Endothelial cell of umbilical vein (primary cell): ENCODE measurements around the gene ARL8B. TPM values are rescaled to one million over a fixed set of nuclear protein-coding genes. Genes with fewer than 3 reads are reported as not detected.

ENCODE experiments used
- BruUV-seq: library from RNA; stranded (reverse); fragments of 400-500 nt; replicated peaks from 2 replicates; lab custom pipeline; 2021; lab: Mats Ljungman, UMichigan
- CTCF ChIA-PET: fragments of 300-600, 350-600 bp; sonication (Branson Sonifier 250); formaldehyde crosslinking; loops from one replicate; lab custom pipeline; 2021; ENCODE audit warnings: antibody characterized with exemption, inconsistent platforms; lab: Charles Lee
- POLR2A ChIA-PET: fragments of 300-600, 350-600 bp; sonication (Branson Sonifier 250); formaldehyde crosslinking; loops from one replicate; lab custom pipeline; 2021; ENCODE audit warnings: antibody characterized with exemption, inconsistent platforms; lab: Charles Lee
- DNase-seq: peaks from one replicate; pipeline ENCODE4 v3.0.0-alpha.2; 2011; ENCODE audit warnings: low read depth, low spot score
- FAIRE-seq: peaks from 2 replicates; lab custom pipeline; 2011; peaks lifted over from hg19 to GRCh38; lab: Jason Lieb, UNC
- H2AFZ ChIP-seq: 2 replicates; pipeline ENCODE4 v1.6.0; 2012; ENCODE audit warnings: low read depth, low read length, control low read depth, inconsistent platforms
- H3K27ac ChIP-seq: 2 replicates; pipeline ENCODE4 v1.5.1; 2011; ENCODE audit warnings: low read depth, mild to moderate bottlenecking, control low read depth, low read length, moderate library complexity; ENCODE audit not compliant: insufficient read depth
- H3K27me3 ChIP-seq, 2 experiments: 2 replicates each; pipeline versions ENCODE4 v1.6.0 to v1.6.1; 2011; ENCODE audit warnings: low read length in 2 of 2, mixed read lengths in 1 of 2; ENCODE audit not compliant: control insufficient read depth in 2 of 2, insufficient read depth in 2 of 2
- H3K36me3 ChIP-seq, 2 experiments: 2 replicates in 1 of 2; 3 replicates in 1 of 2; pipeline ENCODE4 v1.5.1; 2011; ENCODE audit warnings: low read length in 2 of 2, mild to moderate bottlenecking in 1 of 2, moderate library complexity in 1 of 2; ENCODE audit not compliant: control insufficient read depth in 2 of 2, insufficient read depth in 2 of 2; ENCODE audit errors: extremely low read depth in 1 of 2
- H3K4me1 ChIP-seq: 3 replicates; pipeline ENCODE4 v1.5.1; 2011; ENCODE audit warnings: mild to moderate bottlenecking, low read length; ENCODE audit not compliant: control insufficient read depth, insufficient read depth; ENCODE audit errors: extremely low read depth
- H3K4me2 ChIP-seq: 2 replicates; pipeline ENCODE4 v1.6.1; 2011; ENCODE audit warnings: low read length, control low read depth, mixed read lengths; ENCODE audit not compliant: insufficient read depth
- H3K4me3 ChIP-seq, 3 experiments: fragments of 200-600 bp in 1 of 3; sonication (generic), shearing (Covaris generic) in 1 of 3; replicated peaks in 1 of 3; 2 replicates each; pipeline ENCODE4 v1.5.1; 2011 to 2016; ENCODE audit warnings: control low read depth in 3 of 3, low read length in 3 of 3, mild to moderate bottlenecking in 2 of 3, inconsistent platforms in 1 of 3, low read depth in 1 of 3, moderate library complexity in 1 of 3; ENCODE audit not compliant: insufficient read depth in 1 of 3
- H3K79me2 ChIP-seq: 2 replicates; pipeline ENCODE4 v1.6.0; 2012; ENCODE audit warnings: low read length, inconsistent platforms; ENCODE audit not compliant: control insufficient read depth, insufficient read depth
- H3K9ac ChIP-seq: replicated peaks from 2 replicates; pipeline ENCODE3; 2011; ENCODE audit warnings: low read length, control low read depth; ENCODE audit not compliant: insufficient read depth; ENCODE audit errors: extremely low read depth
- H3K9me1 ChIP-seq: replicated peaks from 3 replicates; pipeline ENCODE4 v1.6.0; 2011; ENCODE audit warnings: mild to moderate bottlenecking, low read length; ENCODE audit not compliant: control insufficient read depth, insufficient read depth; ENCODE audit errors: extremely low read depth
- H3K9me3 ChIP-seq: replicated peaks from 2 replicates; pipeline ENCODE4 v1.5.1; 2012; ENCODE audit warnings: low read length, inconsistent platforms; ENCODE audit not compliant: control insufficient read depth, insufficient read depth
- H4K20me1 ChIP-seq: replicated peaks from 2 replicates; pipeline ENCODE3; 2011; ENCODE audit warnings: mild to moderate bottlenecking, low read length; ENCODE audit not compliant: control insufficient read depth, insufficient read depth; ENCODE audit errors: extremely low read depth
- CTCF ChIP-seq, 2 donors: IDR thresholded peaks; 1 replicate in 1 of 2; 2 replicates in 1 of 2; pipeline ENCODE4 v1.5.1; 2011; ENCODE audit warnings: low read length in 2 of 2, mild to moderate bottlenecking in 2 of 2, moderate library complexity in 2 of 2, control low read depth in 1 of 2, inconsistent platforms in 1 of 2, low read depth in 1 of 2; ENCODE audit not compliant: insufficient read depth in 1 of 2; ENCODE audit errors: extremely low read depth in 1 of 2
- EZH2 ChIP-seq: IDR thresholded peaks from 2 replicates; pipeline ENCODE4 v1.6.1; 2012; ENCODE audit warnings: borderline replicate concordance, low read depth, mild to moderate bottlenecking, moderate library complexity, low read length, inconsistent platforms; ENCODE audit not compliant: severe bottlenecking
- FOS ChIP-seq: IDR thresholded peaks from 2 replicates; pipeline ENCODE4 v1.6.1; 2011; ENCODE audit warnings: mild to moderate bottlenecking, low read length, moderate library complexity, borderline replicate concordance; ENCODE audit not compliant: insufficient read depth
- GATA2 ChIP-seq: IDR thresholded peaks from 2 replicates; pipeline ENCODE4 v1.7.0; 2011; ENCODE audit warnings: low read depth, mild to moderate bottlenecking, moderate library complexity, mixed read lengths, low read length; ENCODE audit not compliant: insufficient read length, insufficient read depth
- MYC ChIP-seq: IDR thresholded peaks from one replicate; pipeline ENCODE4 v1.6.1; 2011; ENCODE audit warnings: mild to moderate bottlenecking, low read depth, low read length
- POLR2A ChIP-seq: IDR thresholded peaks from 2 replicates; pipeline ENCODE4 v1.6.1; 2012; ENCODE audit warnings: low read depth, mild to moderate bottlenecking, control low read depth, low read length
- POLR2AphosphoS5 ChIP-seq: IDR thresholded peaks from 2 replicates; pipeline ENCODE4 v1.6.1; 2012; ENCODE audit warnings: low read depth, mild to moderate bottlenecking, control low read depth, low read length, moderate library complexity; ENCODE audit not compliant: insufficient read depth
- dilution Hi-C: fragments of 300-500 bp; cut with MboI; formaldehyde crosslinking; loops from one replicate; pipeline ENCODE4 v1.15.0; 2019; ENCODE audit warnings: low sequenced_read_pairs; ENCODE audit not compliant: extremely low pct_ligation_motif_present
- intact Hi-C: fragments of 100-400 bp; cut with micrococcal nuclease; formaldehyde crosslinking; loops from one replicate; pipeline ENCODE4 v1.10.0; 2022
- polyA plus RNA-seq, 4 experiments: library from polyadenylated mRNA; depleted of rRNA in 3 of 4; stranded (reverse) in 3 of 4; unstranded in 1 of 4; fragments of >200 nt; gene quantifications; 2 replicates each; pipeline versions ENCODE4 v1.2.1 to v1.2.3, GENCODE V29; 2011 to 2012; ENCODE audit warnings: missing spikeins in 1 of 4
- total RNA-seq: library from RNA; stranded (reverse); gene quantifications from 2 replicates; pipeline ENCODE4 v1.2.3, GENCODE V29; 2021

Gene ARL8B
- total and polyA plus RNA-seq, 2 donors (not counting 3 experiments of a cell fraction or from before 2014, with no cell fraction given), result 32.1 to 58.2 TPM

- Histone ChIP-seq H3K79me2 (no peaks in the 10 kb centered on the region), H3K9ac (no peak overlapping the region), H3K27me3 (no peaks in the 10 kb centered on the region), H3K36me3 (no peaks in the 10 kb centered on the region), H2AFZ (no peak overlapping the region), H4K20me1 (no peaks in the 10 kb centered on the region), H3K9me3 (no peaks in the 10 kb centered on the region), H3K4me2 (no peak overlapping the region), H3K27ac (no peak overlapping the region), H3K4me1 (no peaks in the 10 kb centered on the region), H3K9me1 (no peaks in the 10 kb centered on the region), H3K4me3 (no peak overlapping the region)
- no peak for TF ChIP-seq POLR2AphosphoS5
- no peak for TF ChIP-seq FOS
- no peak for TF ChIP-seq MYC
- no peak for DNase-seq
- dilution Hi-C loops (no loop called here), intact Hi-C loops (loop anchor here (2.0 kb wide), 2 partner anchors 1573 to 1917 kb away; no protein-coding TSS in a partner anchor)
- POLR2A ChIA-PET, result no interaction called here
- no TSS peak for BruUV-seq
- CTCF ChIA-PET, result interaction anchor here (0.8 to 2.2 kb wide), 4 partner anchors 11 to 1917 kb away, joined by 3 to 6 read pairs (median 4); no protein-coding TSS in a partner anchor
- FAIRE-seq, result no peak
Measured at GRCh38 chr3:5227812-5228211, 105.7 kb downstream of the ARL8B start.

GRCh38 chr3:5229414-5229813 is 107.3 kb downstream of the ARL8B start:
- TF ChIP-seq POLR2A, result no peak
- TF ChIP-seq CTCF (IDR thresholded peaks at IDR 0.05; ENCODE audit: extremely low read depth in 1 of 2, insufficient read depth in 1 of 2, low read depth in 1 of 2, low read length in 2 of 2), result no peak
- TF ChIP-seq FOS, result no peak
- TF ChIP-seq GATA2, result no peak
- TF ChIP-seq MYC, result no peak
- TF ChIP-seq EZH2, result no peak
- intact Hi-C loops, result no loop called here
- no peak overlapping the region for H3K4me3 ChIP-seq
- no peak overlapping the region for H3K9ac ChIP-seq
- H3K9me1 ChIP-seq, result no peaks in the 10 kb centered on the region
- no TSS peak for BruUV-seq
- no peaks in the 10 kb centered on the region for H3K36me3 ChIP-seq
- dilution Hi-C loops, result no loop called here
- ChIA-PET POLR2A (no interaction called here), CTCF (no interaction called here)
- H3K9me3 ChIP-seq, result no peaks in the 10 kb centered on the region
- no peaks in the 10 kb centered on the region for H3K79me2 ChIP-seq
- H3K4me1 ChIP-seq, result no peaks in the 10 kb centered on the region
- no peak overlapping the region for H2AFZ ChIP-seq
- no peak for FAIRE-seq
- no peak for DNase-seq
- H4K20me1 ChIP-seq, result no peaks in the 10 kb centered on the region
- H3K27ac ChIP-seq, result no peak overlapping the region
- no peaks in the 10 kb centered on the region for H3K27me3 ChIP-seq
- H3K4me2 ChIP-seq, result no peak overlapping the region
